ENCODE data around the gene ERICH4.

- TF ChIP-seq CTCF (IDR thresholded peaks at IDR 0.05; ENCODE audit: borderline replicate concordance, extremely low read depth, low read length, poor library complexity, severe bottlenecking): no peak
- TF ChIP-seq EZH2 (IDR thresholded peaks at IDR 0.05; ENCODE audit: borderline replicate concordance, low read depth, low read length, severe bottlenecking): no peak
Observed at GRCh38 chr19:41412953-41413352, 30.0 kb upstream of the ERICH4 start.

Data from DND-41 (cell line).